Body of pancreas (tissue), 4 donors: Measurements from ENCODE around the gene SCEL. TPM values are rescaled to one million over a fixed set of nuclear protein-coding genes. Genes with fewer than 3 reads are reported as not detected.

Experiments
- ATAC-seq: fragments of 150-250 bp; one replicate; pipeline ENCODE4 v1.9.1; 2016
- DNase-seq, 4 donors: peaks; one replicate each; pipeline ENCODE4 v3.0.0-alpha.2; 2019
- H3K27ac ChIP-seq, 4 donors: fragments of 200-600 bp; sonication (generic); 1 replicate in 3 of 4; 2 replicates in 1 of 4; pipeline versions ENCODE4 v1.5.1 to v1.6.1; 2016 to 2019; ENCODE audit warnings: mild to moderate bottlenecking in 1 of 4, mixed read lengths in 1 of 4, moderate library complexity in 1 of 4
- H3K27me3 ChIP-seq, 2 donors: fragments of 200-600 bp; sonication (generic); one replicate each; pipeline ENCODE4 v1.6.0; 2016; ENCODE audit warnings: mild to moderate bottlenecking in 1 of 2
- H3K36me3 ChIP-seq, 2 donors: fragments of 200-600 bp; sonication (generic); replicated peaks in 1 of 2; 2 replicates each; pipeline ENCODE4 v1.5.1; 2016; ENCODE audit warnings: low read depth in 2 of 2; ENCODE audit not compliant: insufficient read depth in 1 of 2
- H3K4me1 ChIP-seq: fragments of 200-600 bp; sonication (generic); one replicate; pipeline ENCODE4 v1.6.0; 2016
- H3K4me3 ChIP-seq, 2 donors: fragments of 200-600 bp; sonication (generic); 1 replicate in 1 of 2; 2 replicates in 1 of 2; pipeline ENCODE4 v1.5.1; 2016 to 2019
- H3K9me3 ChIP-seq, 3 donors: fragments of 200-600 bp; sonication (generic); 1 replicate in 2 of 3; 2 replicates in 1 of 3; pipeline ENCODE4 v1.5.1; 2016
- CTCF ChIP-seq, 7 experiments: fragments of 450-650 bp in 4 of 7; fragments of 200-600 bp in 3 of 7; sonication (generic) in 3 of 7; IDR thresholded peaks; one replicate each; pipeline ENCODE4 v1.5.1; 2016 to 2019; ENCODE audit warnings: antibody characterized with exemption in 7 of 7
- POLR2A ChIP-seq, 3 donors: fragments of 450-650 bp; IDR thresholded peaks; one replicate each; pipeline ENCODE4 v1.6.1; 2016; ENCODE audit warnings: antibody characterized with exemption in 3 of 3, mild to moderate bottlenecking in 2 of 3
- WGBS, 2 donors: methylation state at CpG; one replicate each; pipeline ENCODE4 v1.1.5; 2017; 5-methylcytosine and 5-hydroxymethylcytosine counted together
- intact Hi-C: fragments of 100-400 bp; cut with DNase I; formaldehyde crosslinking; loops from one replicate; pipeline ENCODE4 v1.15.1; 2023
- small RNA-seq: library from RNA; depleted of rRNA; stranded (forward); fragments of <200 nt; gene quantifications from one replicate; pipeline ENCODE3, GENCODE V24; 2016
- total RNA-seq, 2 donors: library from RNA; depleted of rRNA; stranded (reverse); fragments of >200 nt; gene quantifications; one replicate each; pipeline ENCODE4 v1.1.0, GENCODE V29; 2016

The SCEL gene
- total RNA-seq, 2 donors from 2014 or later = not detected

- DNase-seq = no peak
- Histone ChIP-seq H3K9me3 (no peaks in the 10 kb centered on the region), H3K27me3 (no peaks in the 10 kb centered on the region), H3K4me3 (no peak overlapping the region), H3K4me1 (peaks cover 31% of the 10 kb centered on the region), H3K27ac (no peak overlapping the region), H3K36me3 (no peaks in the 10 kb centered on the region)
- intact Hi-C loops = no loop called here
- no peak for TF ChIP-seq CTCF (IDR thresholded peaks at IDR 0.05)
- TF ChIP-seq POLR2A (IDR thresholded peaks at IDR 0.05) = no peak
- ATAC-seq = no peak
- 58 to 75% methylated on average over 2 of the region's 2 CpGs for WGBS, 2 donors
Measured at GRCh38 chr13:77693449-77693940, 158.0 kb downstream of the SCEL start.

Small RNAs within 50 kb of the gene (small RNA-seq; reads per million reads assigned to genes)
- gene RNY3P7 (not detected), gene SPTLC1P5 (not detected)

Other genes starting within 250 kb of the SCEL start
- gene MYCBP2, start 208.6 kb upstream of the SCEL start, total RNA-seq = 100 to 1,000 TPM in 1 of 2 donors, 10 to 100 TPM in 1; 85.9 to 127 TPM
- 10 to 100 TPM; 14.8 to 20.0 TPM for gene SLAIN1, start 162.0 kb downstream of the SCEL start, total RNA-seq